ENCODE data around the gene GATD1.

DNA sequence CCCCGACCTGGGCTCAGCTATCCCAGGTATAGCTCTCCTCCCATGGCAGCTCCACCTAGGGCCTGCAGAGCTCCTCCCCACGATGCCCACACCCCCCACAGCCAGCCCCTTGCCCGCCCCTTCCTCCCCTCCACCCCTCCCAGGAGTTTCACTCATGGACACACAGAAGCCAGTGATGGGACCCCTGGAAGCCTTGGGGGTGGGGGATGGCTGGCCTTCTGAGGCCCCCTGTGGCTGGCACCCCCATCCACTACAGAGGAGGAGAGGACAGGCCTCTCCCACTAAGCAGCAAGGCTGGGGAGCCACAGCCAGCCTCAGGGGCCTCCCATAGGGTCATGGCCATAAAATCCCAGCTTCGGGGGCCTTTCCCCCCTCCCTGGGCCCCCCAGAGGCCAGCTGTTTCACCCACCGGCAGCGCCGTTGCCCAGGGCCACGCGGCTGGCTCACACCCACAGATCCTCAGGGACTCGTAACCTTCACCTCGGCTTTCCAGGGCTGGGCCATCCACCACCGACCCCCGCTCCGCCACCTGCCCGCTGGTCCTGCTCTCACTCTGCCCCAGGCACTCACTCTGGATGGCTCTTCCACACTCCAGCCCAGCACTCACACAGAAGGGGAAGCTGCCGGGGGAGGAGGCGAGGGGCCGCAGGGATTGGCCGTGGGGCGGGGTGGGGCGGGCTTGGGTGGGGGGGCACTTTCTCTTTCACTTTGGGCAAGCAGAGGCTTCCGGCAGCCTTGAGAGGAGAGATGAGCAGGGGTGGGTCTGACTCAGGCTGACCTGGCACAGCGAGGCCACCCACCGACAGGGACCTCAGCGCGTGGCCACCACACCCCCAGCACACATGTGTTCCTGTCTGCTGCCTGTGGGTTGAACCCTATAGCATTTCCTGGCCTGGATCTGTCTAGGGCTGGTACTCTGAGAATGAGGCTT lies 18.6 kb upstream of the GATD1 start:
- TF ChIP-seq POLR2AphosphoS5 (IDR thresholded peaks at IDR 0.05; ENCODE audit: low read depth) (no peak), EZH2phosphoT487 (IDR thresholded peaks at IDR 0.05; ENCODE audit: unreplicated experiment) (no peak), EZH2 (IDR thresholded peaks at IDR 0.05; ENCODE audit: low read depth, unreplicated experiment) (no peak), JUNB (IDR thresholded peaks at IDR 0.05; ENCODE audit: unreplicated experiment) (no peak), CREB1 (CRISPR knock-in tag; IDR thresholded peaks at IDR 0.05; ENCODE audit: low read depth) (no peak), ZNF114 (CRISPR knock-in tag; IDR thresholded peaks at IDR 0.05) (no peak), ZNF331 (CRISPR knock-in tag; IDR thresholded peaks at IDR 0.05; ENCODE audit: low read depth) (no peak)
- TF ChIP-seq, protein P1, sequence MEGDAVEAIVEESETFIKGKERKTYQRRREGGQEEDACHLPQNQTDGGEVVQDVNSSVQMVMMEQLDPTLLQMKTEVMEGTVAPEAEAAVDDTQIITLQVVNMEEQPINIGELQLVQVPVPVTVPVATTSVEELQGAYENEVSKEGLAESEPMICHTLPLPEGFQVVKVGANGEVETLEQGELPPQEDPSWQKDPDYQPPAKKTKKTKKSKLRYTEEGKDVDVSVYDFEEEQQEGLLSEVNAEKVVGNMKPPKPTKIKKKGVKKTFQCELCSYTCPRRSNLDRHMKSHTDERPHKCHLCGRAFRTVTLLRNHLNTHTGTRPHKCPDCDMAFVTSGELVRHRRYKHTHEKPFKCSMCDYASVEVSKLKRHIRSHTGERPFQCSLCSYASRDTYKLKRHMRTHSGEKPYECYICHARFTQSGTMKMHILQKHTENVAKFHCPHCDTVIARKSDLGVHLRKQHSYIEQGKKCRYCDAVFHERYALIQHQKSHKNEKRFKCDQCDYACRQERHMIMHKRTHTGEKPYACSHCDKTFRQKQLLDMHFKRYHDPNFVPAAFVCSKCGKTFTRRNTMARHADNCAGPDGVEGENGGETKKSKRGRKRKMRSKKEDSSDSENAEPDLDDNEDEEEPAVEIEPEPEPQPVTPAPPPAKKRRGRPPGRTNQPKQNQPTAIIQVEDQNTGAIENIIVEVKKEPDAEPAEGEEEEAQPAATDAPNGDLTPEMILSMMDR (conservative IDR thresholded peaks at IDR 0.05; ENCODE audit: low read depth in 2 of 2), result no peak
- TF ChIP-seq, protein P2, sequence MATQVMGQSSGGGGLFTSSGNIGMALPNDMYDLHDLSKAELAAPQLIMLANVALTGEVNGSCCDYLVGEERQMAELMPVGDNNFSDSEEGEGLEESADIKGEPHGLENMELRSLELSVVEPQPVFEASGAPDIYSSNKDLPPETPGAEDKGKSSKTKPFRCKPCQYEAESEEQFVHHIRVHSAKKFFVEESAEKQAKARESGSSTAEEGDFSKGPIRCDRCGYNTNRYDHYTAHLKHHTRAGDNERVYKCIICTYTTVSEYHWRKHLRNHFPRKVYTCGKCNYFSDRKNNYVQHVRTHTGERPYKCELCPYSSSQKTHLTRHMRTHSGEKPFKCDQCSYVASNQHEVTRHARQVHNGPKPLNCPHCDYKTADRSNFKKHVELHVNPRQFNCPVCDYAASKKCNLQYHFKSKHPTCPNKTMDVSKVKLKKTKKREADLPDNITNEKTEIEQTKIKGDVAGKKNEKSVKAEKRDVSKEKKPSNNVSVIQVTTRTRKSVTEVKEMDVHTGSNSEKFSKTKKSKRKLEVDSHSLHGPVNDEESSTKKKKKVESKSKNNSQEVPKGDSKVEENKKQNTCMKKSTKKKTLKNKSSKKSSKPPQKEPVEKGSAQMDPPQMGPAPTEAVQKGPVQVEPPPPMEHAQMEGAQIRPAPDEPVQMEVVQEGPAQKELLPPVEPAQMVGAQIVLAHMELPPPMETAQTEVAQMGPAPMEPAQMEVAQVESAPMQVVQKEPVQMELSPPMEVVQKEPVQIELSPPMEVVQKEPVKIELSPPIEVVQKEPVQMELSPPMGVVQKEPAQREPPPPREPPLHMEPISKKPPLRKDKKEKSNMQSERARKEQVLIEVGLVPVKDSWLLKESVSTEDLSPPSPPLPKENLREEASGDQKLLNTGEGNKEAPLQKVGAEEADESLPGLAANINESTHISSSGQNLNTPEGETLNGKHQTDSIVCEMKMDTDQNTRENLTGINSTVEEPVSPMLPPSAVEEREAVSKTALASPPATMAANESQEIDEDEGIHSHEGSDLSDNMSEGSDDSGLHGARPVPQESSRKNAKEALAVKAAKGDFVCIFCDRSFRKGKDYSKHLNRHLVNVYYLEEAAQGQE (IDR thresholded peaks at IDR 0.05; ENCODE audit: unreplicated experiment), result no peak
- TF ChIP-seq, protein P3, sequence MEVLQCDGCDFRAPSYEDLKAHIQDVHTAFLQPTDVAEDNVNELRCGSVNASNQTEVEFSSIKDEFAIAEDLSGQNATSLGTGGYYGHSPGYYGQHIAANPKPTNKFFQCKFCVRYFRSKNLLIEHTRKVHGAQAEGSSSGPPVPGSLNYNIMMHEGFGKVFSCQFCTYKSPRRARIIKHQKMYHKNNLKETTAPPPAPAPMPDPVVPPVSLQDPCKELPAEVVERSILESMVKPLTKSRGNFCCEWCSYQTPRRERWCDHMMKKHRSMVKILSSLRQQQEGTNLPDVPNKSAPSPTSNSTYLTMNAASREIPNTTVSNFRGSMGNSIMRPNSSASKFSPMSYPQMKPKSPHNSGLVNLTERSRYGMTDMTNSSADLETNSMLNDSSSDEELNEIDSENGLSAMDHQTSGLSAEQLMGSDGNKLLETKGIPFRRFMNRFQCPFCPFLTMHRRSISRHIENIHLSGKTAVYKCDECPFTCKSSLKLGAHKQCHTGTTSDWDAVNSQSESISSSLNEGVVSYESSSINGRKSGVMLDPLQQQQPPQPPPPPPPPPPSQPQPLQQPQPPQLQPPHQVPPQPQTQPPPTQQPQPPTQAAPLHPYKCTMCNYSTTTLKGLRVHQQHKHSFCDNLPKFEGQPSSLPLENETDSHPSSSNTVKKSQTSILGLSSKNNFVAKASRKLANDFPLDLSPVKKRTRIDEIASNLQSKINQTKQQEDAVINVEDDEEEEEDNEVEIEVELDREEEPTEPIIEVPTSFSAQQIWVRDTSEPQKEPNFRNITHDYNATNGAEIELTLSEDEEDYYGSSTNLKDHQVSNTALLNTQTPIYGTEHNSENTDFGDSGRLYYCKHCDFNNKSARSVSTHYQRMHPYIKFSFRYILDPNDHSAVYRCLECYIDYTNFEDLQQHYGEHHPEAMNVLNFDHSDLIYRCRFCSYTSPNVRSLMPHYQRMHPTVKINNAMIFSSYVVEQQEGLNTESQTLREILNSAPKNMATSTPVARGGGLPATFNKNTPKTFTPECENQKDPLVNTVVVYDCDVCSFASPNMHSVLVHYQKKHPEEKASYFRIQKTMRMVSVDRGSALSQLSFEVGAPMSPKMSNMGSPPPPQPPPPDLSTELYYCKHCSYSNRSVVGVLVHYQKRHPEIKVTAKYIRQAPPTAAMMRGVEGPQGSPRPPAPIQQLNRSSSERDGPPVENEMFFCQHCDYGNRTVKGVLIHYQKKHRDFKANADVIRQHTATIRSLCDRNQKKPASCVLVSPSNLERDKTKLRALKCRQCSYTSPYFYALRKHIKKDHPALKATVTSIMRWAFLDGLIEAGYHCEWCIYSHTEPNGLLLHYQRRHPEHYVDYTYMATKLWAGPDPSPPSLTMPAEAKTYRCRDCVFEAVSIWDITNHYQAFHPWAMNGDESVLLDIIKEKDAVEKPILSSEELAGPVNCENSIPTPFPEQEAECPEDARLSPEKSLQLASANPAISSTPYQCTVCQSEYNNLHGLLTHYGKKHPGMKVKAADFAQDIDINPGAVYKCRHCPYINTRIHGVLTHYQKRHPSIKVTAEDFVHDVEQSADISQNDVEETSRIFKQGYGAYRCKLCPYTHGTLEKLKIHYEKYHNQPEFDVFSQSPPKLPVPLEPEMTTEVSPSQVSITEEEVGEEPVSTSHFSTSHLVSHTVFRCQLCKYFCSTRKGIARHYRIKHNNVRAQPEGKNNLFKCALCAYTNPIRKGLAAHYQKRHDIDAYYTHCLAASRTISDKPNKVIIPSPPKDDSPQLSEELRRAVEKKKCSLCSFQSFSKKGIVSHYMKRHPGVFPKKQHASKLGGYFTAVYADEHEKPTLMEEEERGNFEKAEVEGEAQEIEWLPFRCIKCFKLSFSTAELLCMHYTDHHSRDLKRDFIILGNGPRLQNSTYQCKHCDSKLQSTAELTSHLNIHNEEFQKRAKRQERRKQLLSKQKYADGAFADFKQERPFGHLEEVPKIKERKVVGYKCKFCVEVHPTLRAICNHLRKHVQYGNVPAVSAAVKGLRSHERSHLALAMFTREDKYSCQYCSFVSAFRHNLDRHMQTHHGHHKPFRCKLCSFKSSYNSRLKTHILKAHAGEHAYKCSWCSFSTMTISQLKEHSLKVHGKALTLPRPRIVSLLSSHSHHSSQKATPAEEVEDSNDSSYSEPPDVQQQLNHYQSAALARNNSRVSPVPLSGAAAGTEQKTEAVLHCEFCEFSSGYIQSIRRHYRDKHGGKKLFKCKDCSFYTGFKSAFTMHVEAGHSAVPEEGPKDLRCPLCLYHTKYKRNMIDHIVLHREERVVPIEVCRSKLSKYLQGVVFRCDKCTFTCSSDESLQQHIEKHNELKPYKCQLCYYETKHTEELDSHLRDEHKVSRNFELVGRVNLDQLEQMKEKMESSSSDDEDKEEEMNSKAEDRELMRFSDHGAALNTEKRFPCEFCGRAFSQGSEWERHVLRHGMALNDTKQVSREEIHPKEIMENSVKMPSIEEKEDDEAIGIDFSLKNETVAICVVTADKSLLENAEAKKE (CRISPR knock-in tag; IDR thresholded peaks at IDR 0.05), result no peak
- TF ChIP-seq, protein P4, sequence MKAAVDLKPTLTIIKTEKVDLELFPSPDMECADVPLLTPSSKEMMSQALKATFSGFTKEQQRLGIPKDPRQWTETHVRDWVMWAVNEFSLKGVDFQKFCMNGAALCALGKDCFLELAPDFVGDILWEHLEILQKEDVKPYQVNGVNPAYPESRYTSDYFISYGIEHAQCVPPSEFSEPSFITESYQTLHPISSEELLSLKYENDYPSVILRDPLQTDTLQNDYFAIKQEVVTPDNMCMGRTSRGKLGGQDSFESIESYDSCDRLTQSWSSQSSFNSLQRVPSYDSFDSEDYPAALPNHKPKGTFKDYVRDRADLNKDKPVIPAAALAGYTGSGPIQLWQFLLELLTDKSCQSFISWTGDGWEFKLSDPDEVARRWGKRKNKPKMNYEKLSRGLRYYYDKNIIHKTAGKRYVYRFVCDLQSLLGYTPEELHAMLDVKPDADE (IDR thresholded peaks at IDR 0.05), result no peak

Data from GM23338 (cell line).